ENCODE data around the gene FLYWCH2.

FLYWCH2 gene

DNA sequence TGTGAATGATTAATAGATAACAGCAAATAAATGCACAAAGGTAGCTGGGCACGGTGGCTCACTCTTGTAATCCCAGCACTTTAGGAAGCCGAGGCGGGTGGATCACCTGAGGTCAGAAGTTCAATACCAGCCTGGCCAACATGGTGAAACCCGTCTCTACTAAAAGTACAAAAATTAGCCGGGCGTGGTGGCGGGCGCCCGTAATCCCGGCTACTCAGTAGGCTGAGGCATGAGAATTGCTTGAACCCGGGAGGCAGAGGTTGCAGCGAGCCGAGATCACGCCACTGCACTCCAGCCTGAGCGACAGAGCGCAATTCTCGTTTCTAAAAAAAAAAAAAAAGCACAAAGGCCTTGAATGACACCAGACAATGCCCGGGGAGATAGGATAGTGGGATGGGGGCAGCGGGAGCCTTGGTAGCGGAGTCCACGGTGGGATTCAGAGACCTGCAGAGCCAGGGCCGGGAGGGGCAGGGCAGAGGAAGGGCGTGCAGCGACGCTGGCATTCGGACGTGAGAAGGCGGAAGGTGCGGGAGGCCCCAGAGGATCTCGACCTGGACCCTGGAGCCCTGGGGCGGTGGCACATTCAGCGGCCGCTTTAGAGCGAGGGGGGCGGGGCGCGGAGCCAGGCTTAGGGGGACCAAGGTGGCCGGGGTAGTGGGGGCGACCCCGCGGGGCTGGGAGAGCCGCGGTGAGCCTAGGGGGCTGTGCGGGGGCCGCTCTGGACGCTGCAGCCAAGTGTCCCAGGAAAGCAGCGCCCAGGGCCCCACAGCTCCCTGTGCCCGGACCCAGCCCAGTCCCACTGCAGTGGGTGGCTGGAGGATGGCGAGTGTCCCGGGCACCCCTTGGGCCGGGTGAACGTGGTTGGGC is 999 bp upstream of the FLYWCH2 start:
- DNase-seq (ENCODE audit: low read depth in 2 of 2, low spot score in 1 of 2) = no peak

DNA sequence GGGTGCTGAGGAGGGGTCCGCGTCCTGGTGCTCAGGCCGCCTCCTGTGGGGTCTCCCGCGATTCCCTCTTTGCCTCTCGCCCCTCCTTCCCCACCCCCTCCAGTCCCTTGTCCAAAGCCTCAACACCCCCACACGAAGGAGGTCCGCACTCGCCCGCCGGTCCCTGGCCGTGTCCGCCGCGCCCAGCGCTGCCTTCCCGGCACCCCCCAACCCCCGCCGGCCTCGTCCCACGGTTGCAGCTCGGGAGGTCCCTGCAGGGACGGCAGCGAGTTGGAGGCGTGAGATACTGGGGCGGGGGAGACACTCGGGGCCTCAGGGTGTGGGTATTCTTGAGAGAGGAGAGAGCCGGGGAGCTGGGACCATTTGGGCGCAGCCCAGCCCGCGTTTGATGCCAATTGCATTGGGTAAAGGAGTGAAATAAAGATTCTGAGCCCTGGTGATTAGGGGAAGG is 468 bp downstream of the FLYWCH2 start:
- DNase-seq (ENCODE audit: low read depth in 2 of 2, low spot score in 1 of 2) = no peak

DNA sequence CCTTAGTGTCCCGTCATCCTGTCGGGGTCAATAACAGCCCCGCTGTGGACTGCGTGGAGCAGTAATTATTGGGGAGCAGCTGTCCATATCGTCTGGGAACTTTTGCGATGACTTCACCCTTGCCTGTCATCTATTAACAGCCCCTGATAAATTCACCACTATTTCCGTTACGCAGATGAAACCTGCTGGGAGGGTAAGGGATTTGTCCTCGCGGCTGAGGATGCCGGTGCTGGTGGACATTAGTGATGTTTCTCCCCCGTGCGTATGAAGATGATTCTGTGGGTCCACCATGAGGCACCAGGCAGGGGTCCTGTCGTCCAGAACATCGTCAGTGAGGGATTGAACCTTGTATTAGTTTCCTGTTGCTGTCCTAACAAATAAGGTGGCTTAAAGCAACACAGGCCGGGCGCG is 1.0 kb downstream of the FLYWCH2 start:
- DNase-seq (ENCODE audit: low read depth in 2 of 2, low spot score in 1 of 2) = no peak

DNA sequence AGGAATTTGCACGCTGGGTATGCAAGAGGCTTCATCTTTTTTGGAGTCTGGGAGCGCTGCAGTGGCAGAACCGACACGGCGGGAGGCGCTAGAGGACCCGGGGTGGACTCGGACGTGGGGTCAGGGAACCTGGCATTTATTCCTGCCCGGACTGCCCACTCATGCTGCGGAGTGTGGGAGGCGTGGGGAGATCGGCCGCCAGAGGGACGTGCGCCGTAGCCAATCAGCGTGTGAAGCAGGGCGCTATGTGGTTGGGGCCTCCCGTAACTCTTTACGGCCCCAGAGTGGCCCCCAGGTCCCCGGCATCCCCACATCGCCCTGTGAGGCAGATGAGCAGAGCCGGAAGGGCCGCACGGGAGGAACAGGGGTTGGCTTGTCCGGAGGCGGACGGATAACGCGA is 11.2 kb downstream of the FLYWCH2 start:
- no peak for DNase-seq (ENCODE audit: low read depth in 2 of 2, low spot score in 1 of 2)

DNA sequence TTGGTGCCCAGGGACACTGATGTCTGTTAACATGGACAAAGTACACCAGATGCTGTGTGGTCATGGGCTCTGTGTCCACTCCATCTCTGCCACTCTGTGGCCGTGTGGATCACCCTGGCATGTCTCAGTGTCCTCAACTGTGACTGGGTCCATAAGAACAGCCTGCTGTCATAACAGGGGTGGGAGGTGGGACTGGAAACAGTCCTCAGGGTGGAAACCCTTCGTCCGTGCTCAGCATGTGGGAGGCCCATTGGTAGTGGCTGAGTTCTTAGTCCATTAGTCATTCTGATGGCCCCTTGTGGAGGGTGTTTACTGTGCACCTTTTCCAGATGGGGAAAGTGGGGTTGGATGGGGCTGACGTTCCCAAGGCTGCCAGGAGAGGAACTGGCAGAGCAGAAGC is 12.8 kb downstream of the FLYWCH2 start:
- DNase-seq (ENCODE audit: low read depth in 2 of 2, low spot score in 1 of 2) = no peak

DNA sequence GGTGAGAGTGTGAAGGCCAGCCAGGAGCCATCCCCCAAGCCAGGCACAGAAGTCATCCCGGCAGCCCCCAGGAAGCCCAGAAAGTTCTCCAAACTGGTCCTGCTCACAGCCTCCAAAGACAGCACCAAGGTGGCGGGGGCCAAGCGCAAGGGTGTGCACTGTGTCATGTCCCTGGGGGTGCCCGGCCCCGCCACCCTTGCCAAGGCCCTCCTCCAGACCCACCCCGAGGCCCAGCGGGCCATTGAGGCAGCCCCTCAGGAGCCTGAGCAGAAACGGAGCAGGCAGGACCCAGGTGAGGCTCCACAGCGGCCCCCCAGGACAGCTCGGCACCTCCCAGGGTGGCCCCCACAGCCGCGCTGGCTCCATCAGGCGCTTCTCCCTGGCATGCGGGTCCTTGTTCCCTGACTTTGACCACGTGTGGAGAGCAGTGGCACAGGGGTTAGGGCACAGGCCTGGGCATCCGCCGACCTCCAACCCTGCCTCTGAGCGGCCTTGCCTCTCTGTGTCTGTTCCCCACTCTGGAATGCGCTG is 13.5 kb downstream of the FLYWCH2 start:
- DNase-seq (ENCODE audit: low read depth in 2 of 2, low spot score in 1 of 2) = no peak

DNA sequence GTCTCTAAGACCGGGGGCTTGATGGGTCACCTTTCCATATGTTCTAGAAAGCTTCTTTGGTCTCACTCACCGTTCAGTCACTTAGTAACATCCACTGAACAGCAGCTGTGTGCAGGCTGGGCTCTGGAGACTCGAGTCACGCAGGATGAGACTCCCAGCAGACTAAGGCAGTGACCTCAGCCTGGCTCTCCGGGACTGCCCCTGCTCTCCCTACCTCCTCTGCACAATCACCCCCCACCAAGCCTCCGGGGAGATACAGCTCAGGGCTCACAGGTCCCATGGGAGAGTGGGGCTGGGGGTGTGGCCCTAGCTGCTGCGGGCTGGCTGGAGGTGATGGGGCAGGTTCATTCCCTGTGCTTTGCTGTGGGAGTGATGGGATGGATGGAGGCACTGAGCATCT is 14.1 kb downstream of the FLYWCH2 start:
- DNase-seq (ENCODE audit: low read depth in 2 of 2, low spot score in 1 of 2) = no peak

DNA sequence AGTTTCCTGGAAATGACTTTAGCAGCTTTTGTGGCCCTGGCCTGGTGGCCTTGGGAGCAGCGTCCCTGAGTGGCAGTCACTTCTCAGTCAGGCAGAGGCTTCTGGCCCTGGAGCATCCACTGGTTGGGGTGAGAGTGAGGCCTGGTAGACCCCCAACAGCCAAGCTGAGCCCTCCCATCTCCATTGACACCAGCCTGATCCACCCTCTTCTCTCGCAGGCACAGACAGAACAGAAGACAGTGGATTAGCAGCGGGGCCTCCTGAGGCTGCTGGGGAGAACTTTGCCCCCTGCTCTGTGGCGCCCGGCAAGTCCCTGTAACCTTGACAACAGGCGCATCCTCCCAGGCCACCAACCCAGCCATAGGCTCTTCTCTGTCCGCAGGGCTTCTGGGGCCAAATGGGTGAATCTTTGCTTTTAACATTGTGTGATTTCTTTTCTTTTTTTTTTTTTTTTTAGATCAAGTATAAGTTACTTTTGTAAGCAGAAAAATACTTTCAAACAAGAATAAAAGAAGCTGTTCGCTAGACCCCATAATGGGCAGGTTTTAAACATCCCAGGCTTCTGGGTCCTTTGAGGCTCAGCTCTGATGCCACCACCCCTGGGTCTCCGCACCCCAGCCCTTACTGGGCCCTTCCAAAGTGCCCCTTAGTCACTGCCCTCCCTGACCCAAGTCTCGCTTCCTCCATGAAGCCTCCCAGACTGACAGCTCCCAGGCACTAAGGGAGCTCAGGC is 16.0 kb downstream of the FLYWCH2 start:
- DNase-seq (ENCODE audit: low read depth in 2 of 2, low spot score in 1 of 2) = no peak

DNA sequence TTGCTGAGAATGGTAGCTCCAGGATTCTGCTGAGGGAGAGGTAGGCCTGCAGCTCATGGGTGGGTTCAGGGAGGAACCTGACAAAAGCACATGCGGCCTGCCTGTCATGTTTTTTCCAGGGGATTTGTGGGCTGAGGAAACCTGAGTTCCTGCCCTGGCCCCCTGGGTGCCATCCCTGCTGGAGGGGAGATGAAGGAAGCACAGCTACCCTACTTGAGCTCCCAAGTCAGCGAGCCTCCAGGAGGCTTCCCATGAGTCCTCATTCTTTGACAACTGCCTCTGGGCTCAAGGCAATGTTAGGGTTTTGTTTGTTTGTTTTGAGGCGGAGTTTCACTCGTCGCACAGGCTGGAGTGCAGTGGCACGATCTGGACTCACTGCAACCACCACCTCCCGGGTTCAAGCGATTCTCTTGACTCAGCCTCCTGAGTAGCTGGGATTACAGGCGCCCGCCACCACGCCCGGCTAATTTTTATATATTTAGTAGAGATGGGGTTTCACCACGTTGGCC is 16.6 kb downstream of the FLYWCH2 start:
- no peak for DNase-seq (ENCODE audit: low read depth in 2 of 2, low spot score in 1 of 2)

DNA sequence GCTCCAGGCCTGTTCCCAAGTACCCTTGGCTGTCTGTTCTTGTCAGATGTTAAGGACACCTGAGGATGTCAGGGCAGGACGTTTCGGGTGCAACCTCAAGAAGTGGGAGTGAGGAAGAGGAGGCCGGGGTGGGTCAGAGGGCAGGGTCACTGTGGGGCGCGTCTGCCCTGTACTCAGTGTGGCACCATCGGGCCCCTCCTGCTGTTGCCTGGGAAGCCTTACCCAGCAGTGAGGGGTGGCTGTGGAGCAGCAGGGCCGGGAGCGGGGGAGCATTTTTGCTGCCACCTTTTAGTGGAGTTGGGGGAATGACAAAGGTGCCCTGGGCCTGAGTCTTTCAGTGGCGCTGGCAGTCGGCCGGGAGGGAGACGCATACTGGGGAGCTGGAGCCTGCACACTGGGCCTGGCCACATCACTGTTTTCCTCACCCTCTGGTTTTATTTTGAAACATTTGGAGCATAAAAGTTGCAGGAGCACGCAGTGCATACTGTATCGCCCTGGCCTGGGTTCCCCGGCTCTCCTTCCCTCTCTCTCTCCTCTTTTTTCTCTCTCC is 17.6 kb downstream of the FLYWCH2 start:
- no peak for DNase-seq (ENCODE audit: low read depth in 2 of 2, low spot score in 1 of 2)

DNA sequence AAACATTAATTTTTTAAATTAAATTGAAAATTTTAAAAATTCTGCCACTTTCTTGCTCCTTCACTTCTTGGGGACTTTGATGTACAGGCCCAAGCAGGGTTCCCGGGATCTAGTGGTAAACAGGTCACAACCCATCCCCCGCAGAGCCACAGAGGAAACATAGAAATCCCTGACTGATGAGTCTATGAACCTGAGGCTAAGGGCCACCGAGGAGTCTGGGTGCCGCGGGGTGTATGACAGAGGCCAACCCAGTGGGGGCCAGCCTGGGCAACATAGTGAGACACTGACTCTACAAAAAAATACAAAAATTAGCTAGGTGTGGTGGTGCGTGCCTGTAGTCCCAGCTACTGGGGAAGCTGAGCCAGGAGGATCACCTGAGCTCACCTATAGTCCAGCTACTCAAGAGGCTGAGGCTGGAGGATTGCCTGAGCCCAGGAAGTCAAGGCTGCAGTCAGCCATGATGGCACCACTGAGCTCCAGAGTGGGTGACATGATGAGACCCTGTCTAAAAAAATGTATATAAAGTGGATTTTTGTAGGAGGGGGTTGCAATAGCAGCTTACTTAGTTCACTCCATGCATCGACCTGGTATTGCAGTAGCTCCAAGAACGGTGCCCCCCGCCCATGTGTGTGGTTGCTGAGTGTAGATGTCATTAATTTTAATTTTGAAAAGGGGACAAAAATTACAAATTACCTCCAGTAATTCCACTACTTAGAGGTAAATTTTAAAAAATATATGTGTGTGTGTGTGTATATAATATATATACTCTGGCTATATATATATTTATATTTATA is 19.5 kb downstream of the FLYWCH2 start:
- no peak for DNase-seq (ENCODE audit: low read depth in 2 of 2, low spot score in 1 of 2)

DNA sequence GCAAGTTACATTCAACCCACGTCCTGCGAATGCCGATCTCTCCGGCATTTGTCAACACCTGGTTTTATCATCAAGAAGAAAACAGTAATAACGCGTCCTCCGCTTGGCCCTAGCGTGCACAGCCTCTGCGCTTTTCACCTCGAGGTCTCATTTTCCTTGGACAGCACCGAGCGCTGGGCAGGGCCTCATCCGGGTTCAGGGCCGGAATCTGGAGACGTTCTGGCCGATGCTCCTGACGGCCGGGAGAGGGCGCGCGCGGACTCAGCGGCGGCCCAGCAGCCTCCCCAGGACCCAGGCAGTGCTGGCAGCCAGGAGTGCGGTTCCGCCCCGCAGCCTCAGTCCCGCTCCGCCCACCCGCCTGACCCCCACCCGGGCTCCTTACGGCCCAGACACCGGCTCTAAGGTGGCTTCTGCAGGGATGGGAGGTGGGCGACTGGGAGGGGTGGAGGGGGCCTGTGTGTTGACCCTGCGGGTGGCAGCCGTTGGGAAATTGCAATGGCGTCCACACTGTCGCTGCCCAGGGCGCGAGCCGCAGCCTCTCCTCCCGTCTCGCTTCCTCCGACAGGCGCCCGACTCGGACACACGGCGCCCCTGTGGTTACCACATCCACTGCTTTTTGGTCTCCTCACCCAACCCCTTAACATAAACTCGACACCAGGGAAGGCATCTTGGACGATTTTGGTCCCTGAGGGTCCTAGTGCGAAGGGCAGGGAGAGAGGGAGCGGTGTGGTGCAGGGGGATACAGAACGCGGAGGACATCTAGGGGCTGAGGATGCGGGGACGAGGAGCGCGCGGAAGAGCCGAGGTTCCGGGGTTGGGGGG is 21.3 kb downstream of the FLYWCH2 start:
- DNase-seq (ENCODE audit: low read depth in 2 of 2, low spot score in 1 of 2) = peak; percentile 34 to 37

DNA sequence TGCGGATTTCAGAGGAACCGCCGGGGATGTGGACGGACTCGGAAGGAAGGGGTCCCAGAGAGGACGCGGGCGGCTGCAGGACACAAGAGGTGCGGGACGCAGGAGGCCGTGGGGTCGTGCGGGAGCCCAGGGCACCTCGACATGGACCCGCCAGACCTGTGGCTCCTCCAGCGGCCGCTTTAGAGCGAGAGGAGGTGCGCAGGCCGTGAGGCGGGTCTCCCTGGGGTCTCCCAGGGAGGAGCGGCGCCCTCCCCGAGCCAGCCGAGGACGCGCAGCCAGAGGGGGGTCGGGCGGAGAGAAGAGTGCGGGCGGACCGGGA is 21.9 kb downstream of the FLYWCH2 start:
- no peak for DNase-seq (ENCODE audit: low read depth in 2 of 2, low spot score in 1 of 2)

DNA sequence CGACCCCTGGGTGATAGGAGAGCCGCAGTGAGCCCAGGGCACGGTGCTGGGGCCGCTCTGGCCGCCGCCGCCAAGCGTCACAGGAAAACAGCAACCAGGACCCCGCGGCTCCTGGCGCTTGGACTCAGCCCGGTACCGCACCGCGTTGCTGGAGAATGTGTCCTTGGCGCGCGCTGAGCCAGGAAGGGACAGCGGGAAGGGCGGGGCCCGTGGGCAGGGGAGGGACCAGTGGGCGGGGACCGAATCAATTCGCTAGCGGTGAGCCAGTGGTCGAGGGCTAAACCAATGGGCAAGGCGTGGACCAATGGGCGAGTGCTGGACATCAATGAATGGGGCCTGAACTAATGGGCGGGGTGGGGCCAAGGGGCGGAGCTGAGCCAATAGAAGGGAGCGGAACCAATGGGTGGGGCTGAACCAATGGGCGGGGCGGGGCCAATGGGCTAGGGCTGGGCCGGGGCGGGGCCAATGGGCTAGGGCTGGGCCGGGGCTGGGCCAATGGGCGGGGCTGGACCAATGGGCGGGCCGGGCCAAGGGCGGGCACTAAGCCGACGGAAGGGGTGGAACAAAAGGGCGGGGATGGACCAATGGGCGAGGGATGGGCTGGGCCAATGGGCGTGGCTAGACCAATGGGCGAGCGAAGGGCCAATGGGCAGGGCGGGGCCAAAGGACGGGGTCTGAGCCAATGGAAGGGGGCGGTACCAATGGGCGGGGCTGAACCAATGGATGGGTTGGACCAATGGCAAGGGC is 22.4 kb downstream of the FLYWCH2 start:
- DNase-seq (ENCODE audit: low read depth in 2 of 2, low spot score in 1 of 2) = peak; percentile 70 to 73

DNA sequence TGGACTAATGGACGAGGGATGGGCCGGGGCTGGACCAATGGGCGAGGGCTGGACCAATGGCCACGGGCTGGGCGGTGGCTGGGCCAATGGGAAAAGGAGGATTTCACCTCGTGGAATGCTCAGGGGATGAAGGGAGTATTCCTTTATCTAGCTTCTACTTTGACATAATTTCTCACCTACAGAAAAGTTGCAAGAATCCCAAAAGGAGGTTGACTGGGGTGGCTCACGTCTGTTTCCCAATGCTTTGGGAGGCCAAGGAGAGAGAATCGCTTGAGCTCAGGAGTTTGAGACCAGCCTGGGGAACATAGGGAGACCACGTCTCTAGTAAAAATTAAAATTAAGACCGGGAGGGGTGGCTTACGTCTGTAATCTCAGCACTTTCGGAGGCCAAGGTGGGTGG is 23.0 kb downstream of the FLYWCH2 start:
- no peak for DNase-seq (ENCODE audit: low read depth in 2 of 2, low spot score in 1 of 2)

DNA sequence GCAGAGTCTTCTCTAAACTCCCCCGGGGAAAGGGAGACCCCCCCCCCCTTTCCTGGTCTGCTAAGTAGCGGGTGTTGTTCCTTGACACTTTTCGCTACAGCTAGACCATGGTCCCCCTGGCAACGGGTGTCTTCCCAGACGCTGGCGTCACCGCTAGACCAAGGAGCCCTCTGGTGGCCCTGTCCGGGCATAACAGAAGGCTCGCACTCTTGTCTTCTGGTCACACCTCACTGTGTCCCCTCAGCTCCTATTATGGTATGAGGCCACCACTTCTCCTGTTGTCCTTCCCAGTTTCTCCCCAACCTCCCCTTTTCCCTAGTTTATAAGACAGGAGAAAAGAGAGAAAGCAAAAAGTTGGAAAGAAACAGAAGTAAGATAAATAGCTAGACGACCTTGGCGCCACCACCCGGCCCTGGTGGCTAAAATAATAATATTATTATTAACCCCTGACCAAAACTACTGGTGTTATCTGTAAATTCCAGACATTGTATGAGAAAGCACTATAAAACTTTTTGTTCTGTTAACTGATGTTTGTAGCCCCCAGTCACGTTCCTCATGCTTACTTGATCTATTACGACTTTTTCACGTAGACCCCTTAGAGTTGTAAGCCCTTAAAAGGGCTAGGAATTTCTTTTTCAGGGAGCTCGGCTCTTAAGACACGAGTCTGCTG is 24.2 kb downstream of the FLYWCH2 start:
- DNase-seq (ENCODE audit: low read depth in 2 of 2, low spot score in 1 of 2) = peak in 1 of 2 donors; percentile 15

DNA sequence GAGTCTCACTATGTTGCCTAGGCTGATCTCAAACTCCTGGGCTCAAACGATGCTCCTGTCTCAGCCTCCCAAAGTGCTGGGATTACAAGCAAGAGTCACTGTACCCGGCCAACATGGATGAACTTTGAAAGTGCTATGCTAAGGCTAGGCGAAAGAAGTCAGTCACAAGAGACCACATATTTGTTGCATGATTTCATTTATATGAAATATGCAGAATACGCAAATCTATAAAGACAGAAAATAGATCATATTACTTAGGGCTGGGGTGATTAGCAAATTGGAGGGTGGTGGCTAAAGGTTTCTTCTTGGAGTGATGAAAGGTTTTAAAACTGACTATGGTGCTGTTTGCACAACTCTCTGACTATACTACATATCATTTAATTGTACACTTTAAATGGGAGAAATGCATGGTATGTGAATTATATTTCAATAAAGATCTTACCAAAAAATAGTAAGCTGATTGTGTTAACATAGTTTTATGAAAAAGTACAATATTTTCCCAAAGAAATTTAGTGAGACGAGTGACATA is 27.5 kb downstream of the FLYWCH2 start:
- DNase-seq (ENCODE audit: low read depth in 2 of 2, low spot score in 1 of 2) = no peak

DNA sequence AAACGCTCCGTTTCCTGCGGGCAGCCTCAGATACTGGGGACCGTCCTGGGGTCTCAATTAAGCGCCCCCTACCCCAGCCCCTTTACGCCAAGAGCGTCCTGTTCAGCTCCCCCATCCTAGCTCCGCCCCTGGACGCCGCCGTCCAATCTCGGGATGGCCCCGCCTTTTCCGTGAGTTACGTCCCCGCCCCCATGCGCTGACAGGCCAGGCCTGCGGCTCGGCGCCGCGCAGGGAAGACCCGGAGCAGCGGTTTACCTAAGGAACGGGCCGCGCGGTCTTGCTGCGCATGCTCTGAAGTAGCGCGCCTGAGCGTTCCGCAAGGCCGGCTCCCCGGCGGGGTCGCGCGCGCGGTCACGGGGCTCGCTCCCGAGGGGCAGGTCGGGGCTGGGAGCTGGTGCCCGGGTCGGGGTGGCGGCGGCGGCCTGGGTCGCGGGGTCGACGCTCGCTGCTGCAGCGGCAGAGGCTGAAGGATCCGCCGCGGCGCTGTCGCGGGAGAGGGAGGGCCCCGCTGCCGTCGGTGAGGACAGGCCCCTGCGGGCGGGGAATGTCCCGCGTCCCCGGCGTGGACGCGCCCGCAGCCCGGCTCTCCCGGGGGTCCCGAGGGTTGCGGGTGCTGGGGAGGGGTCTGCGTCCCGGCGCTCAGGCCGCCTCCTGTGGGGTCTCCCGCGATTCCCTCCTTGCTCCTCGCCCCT is 28.8 kb downstream of the FLYWCH2 start, which contains the start of gene FLYWCH1:
Gene FLYWCH1 (plus strand): TSS at position 294 of the 692 bp plus-strand sequence. CDS start 17,755 bp downstream, outside the sequence.
- peak; percentile 96 to 98 for DNase-seq (ENCODE audit: low read depth in 2 of 2, low spot score in 1 of 2)
